NCI-H748 treated with DMSO at 0.1 percent for 48 hours (cell line): ENCODE measurements around the gene MIF4GD.
A peak's percentile ranks its signal among the peaks of the same experiment; 100 is the strongest.
"Not testable (repeated sequence)": the region's sequence is repeated elsewhere in the genome, so short reads cannot be mapped to it uniquely, and the experiment has no call there.

Experiments used
- DNase-seq: peaks from one replicate; lab custom pipeline; 2025; lab: John Stamatoyannopoulos, UW

MIF4GD gene

GRCh38 chr17:75270966-75271232 is at the start of gene MIF4GD:
MIF4GD (minus strand) TSS chr17:75271231; CDS start chr17:75270195, 1,036 bp downstream.
- DNase-seq = no peak

DNA sequence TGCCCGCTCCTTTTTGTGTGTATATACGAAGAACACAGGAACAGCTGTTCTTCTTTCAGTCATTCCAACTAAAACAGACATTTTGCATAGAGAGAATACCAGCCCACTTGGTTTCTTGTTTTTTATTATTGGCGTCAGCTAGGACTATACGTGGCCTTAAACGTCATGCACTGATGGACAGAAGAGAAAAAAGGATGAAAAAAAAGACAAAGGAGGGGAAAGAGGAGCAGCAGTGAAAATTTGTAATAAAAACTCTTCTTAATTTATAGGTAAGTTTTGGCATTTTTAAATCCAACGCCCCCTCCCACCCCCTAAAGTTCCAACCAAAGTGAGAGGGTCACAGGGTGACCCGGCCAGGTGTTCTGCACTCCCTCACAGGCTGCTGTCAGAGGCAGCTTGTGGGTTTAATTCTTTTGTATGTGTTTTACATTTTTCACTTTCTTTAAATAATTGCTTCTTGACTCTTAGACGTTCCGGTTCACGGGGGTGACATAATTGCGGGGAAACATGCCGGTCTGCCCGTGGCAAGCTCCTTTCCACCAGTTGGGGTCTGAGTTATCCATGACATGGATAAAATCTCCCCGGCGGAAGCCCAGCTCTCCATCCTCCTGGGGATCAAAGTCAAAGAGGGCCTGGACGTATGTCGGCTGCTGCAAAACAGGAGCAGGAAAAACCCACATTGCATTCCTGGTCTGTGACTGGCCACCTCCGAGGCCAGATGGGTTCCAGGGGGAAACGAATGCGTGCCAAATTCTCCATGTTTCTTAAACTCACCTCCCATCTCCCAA is 49.1 kb upstream of the MIF4GD start:
- no peak for DNase-seq

- DNase-seq = no peak
Measured at GRCh38 chr17:75318615-75319222, 47.7 kb upstream of the MIF4GD start.

GRCh38 chr17:75318211-75318610 is 47.2 kb upstream of the MIF4GD start:
- no peak for DNase-seq

DNA sequence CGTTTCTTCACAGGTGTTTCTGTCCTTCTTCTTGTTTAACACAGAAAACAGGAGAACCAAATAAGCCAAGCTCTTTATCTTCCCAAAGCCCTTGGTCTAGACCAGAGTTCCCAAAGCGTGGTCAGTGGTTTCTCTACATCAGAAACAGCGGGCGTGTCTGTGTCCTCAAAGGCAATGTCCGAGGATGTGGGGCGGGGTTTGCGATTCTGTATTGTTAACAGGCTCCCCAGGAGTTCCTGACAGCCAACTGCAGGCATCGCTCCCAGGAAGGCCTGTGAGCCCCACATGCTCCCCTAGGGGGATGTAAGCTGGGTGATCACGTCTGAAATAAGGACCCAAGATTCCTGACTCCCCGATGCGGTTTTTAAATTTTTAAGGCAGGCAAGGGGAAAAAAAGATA is 46.6 kb upstream of the MIF4GD start:
- DNase-seq = no peak

DNA sequence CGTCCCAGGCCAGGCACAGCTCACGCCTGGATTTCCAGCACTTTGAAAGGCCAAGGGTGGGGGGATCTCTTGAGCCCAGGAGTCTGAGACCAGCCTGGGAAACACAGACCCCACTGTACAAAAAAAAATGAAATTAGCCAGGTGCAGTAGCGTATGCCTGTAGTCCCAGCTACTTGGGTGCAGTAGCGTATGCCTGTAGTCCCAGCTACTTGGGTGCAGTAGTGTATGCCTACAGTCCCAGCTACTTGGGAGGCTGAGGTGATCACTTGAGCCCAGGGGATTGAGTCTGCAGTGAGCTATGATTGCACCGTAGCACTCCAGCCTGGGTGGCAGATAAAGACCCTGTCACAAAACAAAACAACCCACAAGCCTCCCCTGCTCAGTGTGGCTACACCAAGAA is 45.2 kb upstream of the MIF4GD start:
- DNase-seq = no peak

GRCh38 chr17:75315541-75316243 is 44.7 kb upstream of the MIF4GD start:
- DNase-seq = no peak

DNA sequence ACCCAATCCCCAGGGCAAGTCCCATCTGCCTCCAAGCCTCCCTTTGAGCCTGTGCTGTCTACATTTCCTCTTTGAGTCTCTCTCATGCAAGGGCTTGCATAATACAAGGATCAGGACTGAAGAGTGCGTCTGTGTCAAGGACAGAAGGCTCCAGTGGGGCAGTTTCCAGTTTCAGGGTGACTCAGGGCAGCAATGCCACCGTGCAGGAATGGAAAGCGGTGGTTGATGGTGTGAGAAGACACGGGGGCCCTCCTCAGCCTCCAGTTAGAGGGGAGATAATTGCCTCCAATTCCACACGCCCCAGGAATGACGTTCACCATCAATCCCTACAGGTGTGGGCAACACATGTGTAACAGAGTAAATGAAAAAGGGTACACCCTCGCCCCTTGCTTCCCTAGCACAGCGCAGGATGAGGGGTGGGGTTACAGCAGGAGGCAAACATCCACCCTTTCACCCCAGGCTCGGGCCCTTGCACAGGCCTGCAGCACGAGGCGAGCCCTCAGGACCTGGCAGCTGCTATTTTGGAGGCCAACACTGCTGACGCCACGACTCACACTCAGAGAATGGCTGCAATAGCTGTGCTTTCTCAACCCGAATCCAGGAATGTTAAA is 43.0 kb upstream of the MIF4GD start:
- DNase-seq = no peak

- DNase-seq = no peak
Measured at GRCh38 chr17:75308732-75309629, 38.0 kb upstream of the MIF4GD start.

- no peak for DNase-seq
Measured at GRCh38 chr17:75307957-75308731, 37.1 kb upstream of the MIF4GD start.

DNA sequence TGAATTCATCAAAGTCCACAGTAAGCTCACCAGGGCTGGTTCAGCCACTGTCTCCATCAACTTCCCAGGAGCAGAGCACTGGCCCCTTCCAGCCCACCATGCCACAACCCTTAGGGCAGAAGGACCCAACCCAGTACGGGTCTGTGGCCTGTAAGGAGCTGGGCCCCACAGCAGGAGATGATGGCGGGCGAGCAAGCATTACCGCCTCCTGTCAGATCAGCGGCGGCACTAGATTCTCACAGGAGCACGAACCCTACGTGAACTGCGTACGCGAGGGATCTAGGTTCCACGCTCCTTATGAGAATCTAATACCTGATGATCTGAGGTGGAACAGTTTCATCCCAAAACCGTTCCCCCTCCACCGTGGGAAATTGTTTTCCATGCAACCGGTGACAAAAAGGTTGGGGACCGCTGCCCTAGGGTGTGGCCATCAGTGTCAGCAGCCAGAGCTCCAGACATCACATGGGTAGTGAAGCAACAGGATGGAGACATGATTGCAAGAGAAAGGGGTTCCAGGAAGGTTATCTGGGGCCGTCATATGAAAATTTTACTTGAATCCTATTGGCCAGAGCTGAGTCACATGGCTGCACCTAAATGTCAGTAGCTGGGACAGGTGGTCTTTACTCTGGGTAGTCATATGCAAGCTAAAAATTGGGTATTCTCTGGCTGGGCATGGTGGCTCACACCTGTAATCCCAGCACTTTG is 30.6 kb upstream of the MIF4GD start:
- DNase-seq = no peak

DNA sequence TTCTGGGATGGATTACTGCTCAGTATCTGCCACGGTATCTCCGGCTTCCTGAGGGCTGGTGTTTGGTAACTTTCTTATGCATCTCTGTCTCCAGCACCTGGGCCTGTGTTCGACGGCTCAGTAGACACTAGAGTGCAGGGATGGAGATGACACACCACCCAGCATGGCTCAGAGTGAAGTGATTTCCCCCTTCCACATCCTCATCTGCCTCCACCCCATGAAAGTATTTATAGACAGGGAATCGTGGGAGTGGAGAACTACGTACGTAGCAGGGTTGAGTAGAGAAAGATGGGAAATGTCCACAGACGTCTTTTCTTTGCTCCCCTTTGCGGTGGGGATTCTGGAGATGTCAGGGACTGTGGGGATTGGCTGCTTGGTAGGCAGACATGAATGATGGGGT is 30.0 kb upstream of the MIF4GD start:
- DNase-seq = no peak

DNA sequence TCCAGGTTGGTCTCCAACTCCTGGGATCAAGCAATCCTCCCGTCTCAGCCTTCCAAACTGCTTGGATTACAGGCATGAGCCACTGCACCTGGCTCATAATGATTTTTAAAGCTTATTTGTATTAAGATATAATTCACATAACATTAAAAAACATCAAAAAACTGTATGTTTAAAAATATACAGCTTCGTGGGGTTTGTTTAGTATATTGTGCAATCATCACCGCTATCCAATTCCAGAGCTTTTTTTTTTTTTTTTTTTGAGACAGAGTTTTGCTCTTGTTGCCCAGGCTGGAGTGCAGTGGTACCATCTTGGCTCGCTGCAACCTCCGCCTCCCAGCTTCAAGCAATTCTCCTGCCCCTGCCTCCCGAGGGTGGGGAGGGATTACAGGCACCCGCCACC is 29.2 kb upstream of the MIF4GD start:
- no peak for DNase-seq

DNA sequence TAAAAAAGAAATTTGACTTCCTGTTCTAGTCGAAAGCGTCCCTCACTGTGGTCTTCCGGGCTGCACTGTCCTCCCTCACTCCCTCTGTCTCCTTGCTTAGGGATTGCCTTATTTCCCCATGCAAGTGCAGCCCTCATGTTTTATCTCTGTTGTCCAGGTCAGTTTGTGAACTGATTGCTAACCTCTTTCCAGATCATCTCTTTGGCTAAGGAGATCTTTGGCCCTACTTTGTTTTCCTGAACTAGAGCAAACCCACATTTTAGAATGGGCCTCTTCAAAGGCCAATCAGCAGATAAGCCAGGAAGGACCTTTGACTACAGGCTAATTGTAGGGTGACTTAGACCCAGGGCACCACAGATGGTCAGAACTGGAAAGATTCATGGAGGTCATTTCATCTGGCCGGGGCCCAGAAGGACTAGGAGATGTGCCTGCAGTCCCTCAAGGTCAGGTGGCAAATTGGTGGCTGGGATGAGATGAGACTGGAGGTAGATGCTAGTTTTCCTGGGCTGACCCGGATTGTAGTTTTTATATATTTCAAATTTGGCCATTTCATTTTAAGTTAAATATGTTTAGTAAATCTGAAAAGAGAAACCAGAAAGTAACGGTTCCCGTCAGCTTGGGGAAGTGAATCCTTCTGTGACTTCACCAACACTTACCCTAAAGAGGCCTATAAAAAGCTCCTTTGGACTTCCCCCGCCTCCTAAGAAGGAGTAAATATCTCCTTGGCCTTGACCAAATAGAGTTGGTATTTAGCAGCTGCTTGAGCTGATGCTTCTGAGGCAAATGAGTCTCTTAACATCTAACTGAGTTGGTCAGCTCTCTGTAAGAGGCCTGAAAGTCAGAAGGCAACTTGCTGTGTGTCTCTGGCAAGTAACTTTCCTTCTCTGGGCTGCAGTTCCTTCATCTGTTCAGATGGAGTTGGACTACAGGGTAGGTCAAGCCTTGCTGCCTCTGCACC is 24.4 kb upstream of the MIF4GD start:
- DNase-seq = no peak

- not testable (repeated sequence) for DNase-seq
Measured at GRCh38 chr17:75292810-75293448, 21.9 kb upstream of the MIF4GD start.

DNA sequence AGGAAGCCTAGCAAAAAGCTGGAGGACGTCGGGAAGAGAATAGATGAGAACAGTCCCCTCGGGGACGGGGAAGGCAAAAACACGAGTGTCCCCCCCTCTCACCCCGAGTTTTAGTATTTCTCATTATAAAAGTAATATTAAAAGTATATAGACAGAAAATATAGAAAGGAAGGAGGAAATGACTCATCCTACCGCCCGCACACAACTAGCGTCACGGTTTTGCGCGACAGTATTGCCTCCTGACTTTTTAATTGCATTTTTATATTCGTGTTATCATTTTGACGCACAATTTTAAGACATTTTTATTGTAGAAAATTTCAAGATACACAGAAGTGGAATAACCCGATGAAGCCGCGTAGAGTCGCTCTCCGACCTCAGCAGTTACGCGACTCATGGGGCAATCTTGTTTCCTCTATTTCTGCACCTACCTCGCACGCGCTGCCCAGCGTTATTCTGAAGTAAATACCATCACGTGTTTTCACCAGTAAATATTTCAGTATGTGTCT is 18.9 kb upstream of the MIF4GD start:
- no peak for DNase-seq

- DNase-seq = peak; percentile 90
Measured at GRCh38 chr17:75289115-75289831, 18.2 kb upstream of the MIF4GD start, which contains the start of gene SLC25A19. SLC25A19 (minus strand) TSS chr17:75289433; CDS start chr17:75286764, 2,669 bp downstream.

DNA sequence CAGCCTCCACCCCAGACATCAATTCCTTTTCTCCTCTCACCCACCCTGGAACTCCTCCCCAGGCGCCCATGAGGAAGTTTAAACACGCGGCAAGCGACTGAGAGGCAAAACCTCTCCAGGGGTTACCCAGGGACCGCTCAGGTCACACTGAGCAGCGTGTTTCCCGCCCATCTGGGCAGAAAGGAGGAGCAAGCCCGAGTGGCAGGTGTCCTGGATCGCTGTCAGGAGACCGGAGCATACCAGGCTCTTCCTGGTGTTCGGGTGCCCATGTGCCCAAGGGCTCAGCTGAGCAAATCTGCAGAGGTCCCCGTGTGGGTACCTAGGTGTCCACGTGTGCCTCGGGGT is 17.7 kb upstream of the MIF4GD start:
- no peak for DNase-seq
